Mammary epithelial cell (primary cell): Measurements from ENCODE around the gene LAMA4.

Experiments used
- EZH2 ChIP-seq: IDR thresholded peaks from 2 replicates; pipeline ENCODE4 v1.6.1; 2012; ENCODE audit warnings: low read length, inconsistent platforms, borderline replicate concordance
- TF ChIP-seq, protein P1 (sequence below), 2 donors: IDR thresholded peaks in 1 of 2; conservative IDR thresholded peaks in 1 of 2; 2 replicates each; pipeline ENCODE4 v1.5.1; 2011 to 2012; ENCODE audit warnings: inconsistent platforms in 2 of 2, low read length in 2 of 2, mild to moderate bottlenecking in 2 of 2, control low read depth in 1 of 2, low read depth in 1 of 2; ENCODE audit not compliant: insufficient read depth in 1 of 2; ENCODE audit errors: extremely low read depth in 1 of 2

DNA sequence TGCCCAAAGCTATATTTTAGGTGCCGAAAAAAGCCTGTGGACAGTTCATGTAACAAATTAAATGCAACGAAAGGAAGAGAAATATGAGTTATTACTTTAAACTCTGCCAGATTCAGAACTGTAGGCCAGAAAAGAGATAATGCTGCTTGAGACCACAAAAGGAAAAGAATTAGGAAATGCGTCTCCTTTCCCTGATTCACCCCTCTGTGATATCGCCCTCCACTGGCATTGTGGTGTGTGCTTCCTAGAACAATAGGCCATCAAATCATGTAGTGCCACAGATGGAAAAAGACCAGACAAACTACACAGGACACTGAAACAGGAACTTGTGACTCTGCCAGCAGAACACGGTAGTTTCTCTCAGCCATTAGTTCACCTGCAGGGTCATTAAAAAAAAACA is 14.7 kb upstream of the LAMA4 start:
- TF ChIP-seq, protein P1, sequence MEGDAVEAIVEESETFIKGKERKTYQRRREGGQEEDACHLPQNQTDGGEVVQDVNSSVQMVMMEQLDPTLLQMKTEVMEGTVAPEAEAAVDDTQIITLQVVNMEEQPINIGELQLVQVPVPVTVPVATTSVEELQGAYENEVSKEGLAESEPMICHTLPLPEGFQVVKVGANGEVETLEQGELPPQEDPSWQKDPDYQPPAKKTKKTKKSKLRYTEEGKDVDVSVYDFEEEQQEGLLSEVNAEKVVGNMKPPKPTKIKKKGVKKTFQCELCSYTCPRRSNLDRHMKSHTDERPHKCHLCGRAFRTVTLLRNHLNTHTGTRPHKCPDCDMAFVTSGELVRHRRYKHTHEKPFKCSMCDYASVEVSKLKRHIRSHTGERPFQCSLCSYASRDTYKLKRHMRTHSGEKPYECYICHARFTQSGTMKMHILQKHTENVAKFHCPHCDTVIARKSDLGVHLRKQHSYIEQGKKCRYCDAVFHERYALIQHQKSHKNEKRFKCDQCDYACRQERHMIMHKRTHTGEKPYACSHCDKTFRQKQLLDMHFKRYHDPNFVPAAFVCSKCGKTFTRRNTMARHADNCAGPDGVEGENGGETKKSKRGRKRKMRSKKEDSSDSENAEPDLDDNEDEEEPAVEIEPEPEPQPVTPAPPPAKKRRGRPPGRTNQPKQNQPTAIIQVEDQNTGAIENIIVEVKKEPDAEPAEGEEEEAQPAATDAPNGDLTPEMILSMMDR (conservative IDR thresholded peaks at IDR 0.05 in 1 of 2, IDR thresholded peaks at IDR 0.05 in 1 of 2; ENCODE audit: extremely low read depth in 1 of 2, insufficient read depth in 1 of 2, low read depth in 1 of 2, low read length in 2 of 2): peak; percentile 8 to 19
- TF ChIP-seq EZH2: no peak
